Measurements from ENCODE around the gene SENP3. TPM values are rescaled to one million over a fixed set of nuclear protein-coding genes. Genes with fewer than 3 reads are reported as not detected.

The SENP3 gene
- total RNA-seq, 1 donor from 2014 or later, result 92.0 TPM

DNA sequence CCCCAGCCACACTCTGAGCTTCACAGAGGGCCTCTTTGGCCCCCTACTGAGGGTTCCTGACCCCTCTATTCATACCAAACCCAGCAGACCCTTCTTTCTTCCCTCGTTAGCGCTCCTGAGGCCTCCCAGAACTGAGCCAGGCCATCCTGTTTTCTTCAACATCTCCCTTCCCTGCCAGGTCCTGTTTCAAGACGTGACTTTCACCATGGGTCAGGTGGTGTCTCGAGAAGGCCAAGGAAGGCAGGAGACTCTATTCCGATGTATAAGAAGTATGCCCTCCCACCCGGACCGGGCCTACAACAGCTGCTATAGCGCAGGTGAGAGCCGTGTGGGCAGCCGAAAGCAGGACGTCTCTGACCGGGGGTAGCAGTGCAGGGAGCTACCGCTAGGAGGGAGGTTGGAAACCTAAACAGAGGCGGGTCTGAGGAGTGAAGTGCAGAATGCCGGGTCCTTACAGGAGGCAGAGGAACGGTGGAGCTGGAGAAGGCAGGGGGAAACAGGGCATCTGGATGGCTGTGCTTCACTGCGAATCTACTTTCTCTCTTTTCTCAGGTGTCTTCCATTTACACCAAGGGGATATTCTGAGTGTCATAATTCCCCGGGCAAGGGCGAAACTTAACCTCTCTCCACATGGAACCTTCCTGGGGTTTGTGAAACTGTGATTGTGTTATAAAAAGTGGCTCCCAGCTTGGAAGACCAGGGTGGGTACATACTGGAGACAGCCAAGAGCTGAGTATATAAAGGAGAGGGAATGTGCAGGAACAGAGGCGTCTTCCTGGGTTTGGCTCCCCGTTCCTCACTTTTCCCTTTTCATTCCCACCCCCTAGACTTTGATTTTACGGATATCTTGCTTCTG, 1.3 kb upstream of the SENP3 start:
- Histone ChIP-seq H3K4me1 (peaks cover 39 to 56% of the 10 kb centered on the region in 2 donors), H3K9me3 (no peaks in the 10 kb centered on the region), H3K27me3 (no peaks in the 10 kb centered on the region), H3K27ac (peak overlapping the region; percentile 90 to 97), H3K36me3 (peaks cover 23% of the 10 kb centered on the region in 2 donors), H3K4me3 (peak overlapping the region; percentile 53 to 92)
- intact Hi-C loops (cut with DNase I), result loop anchor here (1.0 to 2.0 kb wide), 7 partner anchors 11 to 208 kb away; partner anchors contain the start of genes KCTD11, POLR2A, TMEM256 and TNFSF12
- DNase-seq (ENCODE audit: low spot score in 2 of 2), result peak in 1 of 2 donors; percentile 80
- TF ChIP-seq, protein P1, sequence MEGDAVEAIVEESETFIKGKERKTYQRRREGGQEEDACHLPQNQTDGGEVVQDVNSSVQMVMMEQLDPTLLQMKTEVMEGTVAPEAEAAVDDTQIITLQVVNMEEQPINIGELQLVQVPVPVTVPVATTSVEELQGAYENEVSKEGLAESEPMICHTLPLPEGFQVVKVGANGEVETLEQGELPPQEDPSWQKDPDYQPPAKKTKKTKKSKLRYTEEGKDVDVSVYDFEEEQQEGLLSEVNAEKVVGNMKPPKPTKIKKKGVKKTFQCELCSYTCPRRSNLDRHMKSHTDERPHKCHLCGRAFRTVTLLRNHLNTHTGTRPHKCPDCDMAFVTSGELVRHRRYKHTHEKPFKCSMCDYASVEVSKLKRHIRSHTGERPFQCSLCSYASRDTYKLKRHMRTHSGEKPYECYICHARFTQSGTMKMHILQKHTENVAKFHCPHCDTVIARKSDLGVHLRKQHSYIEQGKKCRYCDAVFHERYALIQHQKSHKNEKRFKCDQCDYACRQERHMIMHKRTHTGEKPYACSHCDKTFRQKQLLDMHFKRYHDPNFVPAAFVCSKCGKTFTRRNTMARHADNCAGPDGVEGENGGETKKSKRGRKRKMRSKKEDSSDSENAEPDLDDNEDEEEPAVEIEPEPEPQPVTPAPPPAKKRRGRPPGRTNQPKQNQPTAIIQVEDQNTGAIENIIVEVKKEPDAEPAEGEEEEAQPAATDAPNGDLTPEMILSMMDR (IDR thresholded peaks at IDR 0.05), result peak; percentile 45 to 54 (median 46)

DNA sequence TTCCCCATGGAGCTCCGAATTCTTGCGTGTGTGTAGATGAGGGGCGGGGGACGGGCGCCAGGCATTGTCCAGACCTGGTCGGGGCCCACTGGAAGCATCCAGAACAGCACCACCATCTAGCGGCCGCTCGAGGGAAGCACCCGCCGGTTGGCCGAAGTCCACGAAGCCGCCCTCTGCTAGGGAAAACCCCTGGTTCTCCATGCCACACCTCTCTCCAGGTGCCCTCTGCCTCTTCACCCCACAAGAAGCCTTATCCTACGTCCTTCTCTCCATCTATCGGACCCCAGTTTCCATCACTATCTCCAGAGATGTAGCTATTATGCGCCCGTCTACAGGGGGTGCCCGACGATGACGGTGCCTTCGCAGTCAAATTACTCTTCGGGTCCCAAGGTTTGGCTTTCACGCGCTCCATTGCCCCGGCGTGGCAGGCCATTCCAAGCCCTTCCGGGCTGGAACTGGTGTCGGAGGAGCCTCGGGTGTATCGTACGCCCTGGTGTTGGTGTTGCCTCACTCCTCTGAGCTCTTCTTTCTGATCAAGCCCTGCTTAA, 617 bp upstream of the SENP3 start:
- peak overlapping the region; percentile 67 to 92 for H3K4me3 ChIP-seq
- H3K27me3 ChIP-seq, result no peaks in the 10 kb centered on the region
- H3K36me3 ChIP-seq, result peaks cover 30% of the 10 kb centered on the region in 2 donors
- intact Hi-C loops (cut with DNase I), result loop anchor here (1.0 to 2.0 kb wide), 7 partner anchors 11 to 209 kb away; partner anchors contain the start of genes KCTD11, POLR2A, TMEM256 and TNFSF12
- H3K4me1 ChIP-seq, result peaks cover 39 to 56% of the 10 kb centered on the region in 2 donors
- H3K27ac ChIP-seq, result peak overlapping the region; percentile 90 to 97
- TF ChIP-seq, protein P1 (IDR thresholded peaks at IDR 0.05), result peak; percentile 84 to 96 (median 84)
- DNase-seq (ENCODE audit: low spot score in 2 of 2), result peak; percentile 57 to 94
- no peaks in the 10 kb centered on the region for H3K9me3 ChIP-seq

DNA sequence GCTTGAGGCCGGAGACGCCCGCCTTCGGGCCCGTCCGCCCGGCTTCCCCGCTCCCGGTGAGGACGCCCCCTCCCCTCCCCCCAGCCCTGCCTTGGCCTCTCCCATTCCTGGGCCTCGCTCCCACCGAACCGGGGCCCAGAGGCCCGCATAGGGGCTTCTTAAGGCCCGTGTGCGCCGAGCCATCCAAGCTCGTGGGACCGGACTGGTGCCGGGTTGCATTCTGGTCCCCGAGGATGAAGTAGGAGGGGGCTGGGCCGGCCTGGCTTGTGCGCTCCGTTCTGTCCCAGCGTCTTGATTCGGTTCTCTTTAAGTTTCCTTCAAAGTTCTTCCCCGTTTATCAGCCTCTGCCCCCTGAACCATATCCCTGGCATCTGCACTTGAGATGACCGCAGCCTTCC, 488 bp downstream of the SENP3 start:
- H3K4me1 ChIP-seq, result peaks cover 39 to 56% of the 10 kb centered on the region in 2 donors
- no peak for DNase-seq (ENCODE audit: low spot score in 2 of 2)
- peaks cover 39 to 41% of the 10 kb centered on the region in 2 donors for H3K36me3 ChIP-seq
- no peaks in the 10 kb centered on the region for H3K9me3 ChIP-seq
- no peaks in the 10 kb centered on the region for H3K27me3 ChIP-seq
- TF ChIP-seq, protein P1 (IDR thresholded peaks at IDR 0.05), result no peak
- intact Hi-C loops (cut with DNase I), result no loop called here
- peak overlapping the region; percentile 67 to 92 for H3K4me3 ChIP-seq
- H3K27ac ChIP-seq, result peak overlapping the region; percentile 90 to 97

DNA sequence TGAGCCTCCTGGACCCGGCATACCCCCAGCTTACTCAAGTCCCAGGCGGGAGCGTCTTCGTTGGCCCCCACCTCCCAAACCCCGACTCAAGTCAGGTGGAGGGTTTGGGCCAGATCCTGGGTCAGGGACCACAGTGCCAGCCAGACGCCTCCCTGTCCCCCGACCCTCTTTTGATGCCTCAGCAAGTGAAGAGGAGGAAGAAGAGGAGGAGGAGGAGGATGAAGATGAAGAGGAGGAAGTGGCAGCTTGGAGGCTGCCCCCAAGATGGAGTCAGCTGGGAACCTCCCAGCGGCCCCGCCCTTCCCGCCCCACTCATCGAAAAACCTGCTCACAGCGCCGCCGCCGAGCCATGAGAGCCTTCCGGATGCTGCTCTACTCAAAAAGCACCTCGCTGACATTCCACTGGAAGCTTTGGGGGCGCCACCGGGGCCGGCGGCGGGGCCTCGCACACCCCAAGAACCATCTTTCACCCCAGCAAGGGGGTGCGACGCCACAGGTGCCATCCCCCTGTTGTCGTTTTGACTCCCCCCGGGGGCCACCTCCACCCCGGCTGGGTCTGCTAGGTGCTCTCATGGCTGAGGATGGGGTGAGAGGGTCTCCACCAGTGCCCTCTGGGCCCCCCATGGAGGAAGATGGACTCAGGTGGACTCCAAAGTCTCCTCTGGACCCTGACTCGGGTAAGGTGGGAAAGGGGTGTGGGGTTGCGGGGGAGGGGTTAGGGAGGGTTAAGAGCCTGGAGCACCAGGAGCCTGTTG, 1.6 kb downstream of the SENP3 start:
- intact Hi-C loops (cut with DNase I), result no loop called here
- no peak for DNase-seq (ENCODE audit: low spot score in 2 of 2)
- no peaks in the 10 kb centered on the region for H3K9me3 ChIP-seq
- no peak overlapping the region for H3K27ac ChIP-seq
- H3K4me3 ChIP-seq, result peak overlapping the region in 1 of 2 donors; percentile 92
- peaks cover 39 to 49% of the 10 kb centered on the region in 2 donors for H3K4me1 ChIP-seq
- no peaks in the 10 kb centered on the region for H3K27me3 ChIP-seq
- TF ChIP-seq, protein P1 (IDR thresholded peaks at IDR 0.05), result no peak
- H3K36me3 ChIP-seq, result peaks cover 44 to 46% of the 10 kb centered on the region in 2 donors

DNA sequence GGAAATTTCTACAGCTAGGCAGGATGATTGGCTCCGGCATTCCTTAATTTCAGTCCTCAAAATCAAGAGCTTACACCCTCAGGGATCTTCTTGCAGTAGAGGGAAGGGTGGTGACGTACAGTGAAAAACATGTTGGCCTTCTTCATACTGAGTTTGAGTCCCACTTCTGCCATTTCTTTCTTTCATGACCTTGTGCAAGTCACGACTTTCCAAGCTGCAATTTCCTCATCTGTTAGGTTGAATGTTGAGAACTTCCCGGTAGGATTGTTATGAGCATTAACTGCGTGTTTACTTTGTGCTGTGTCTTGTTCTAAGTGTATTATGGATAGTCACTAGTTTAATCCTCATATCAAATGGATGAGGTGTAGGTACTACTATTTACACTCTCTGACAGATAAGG, 7.9 kb downstream of the SENP3 start:
- intact Hi-C loops (cut with DNase I), result no loop called here

More for the DNA sequence above, 7.9 kb downstream of the SENP3 start:
- Histone ChIP-seq H3K36me3 (peaks cover 54 to 55% of the 10 kb centered on the region in 2 donors), H3K27ac (no peak overlapping the region), H3K4me1 (peaks cover 0 to 12% of the 10 kb centered on the region in 2 donors), H3K27me3 (no peaks in the 10 kb centered on the region), H3K4me3 (no peak overlapping the region), H3K9me3 (no peaks in the 10 kb centered on the region)
- TF ChIP-seq, protein P1 (IDR thresholded peaks at IDR 0.05), result no peak
- DNase-seq (ENCODE audit: low spot score in 2 of 2), result no peak

Measured in ascending aorta (tissue), 2 donors.